ENCODE measurements around the gene SLC23A2.

- TF ChIP-seq EZH2 (IDR thresholded peaks at IDR 0.05) (no peak), POLR2AphosphoS5 (IDR thresholded peaks at IDR 0.05; ENCODE audit: borderline replicate concordance, low read depth, low read length) (no peak), FOXP2 (optimal IDR thresholded peaks at IDR 0.05; ENCODE audit: control extremely low read depth, extremely low read length, insufficient read depth) (no peak)
Measured at GRCh38 chr20:4829514-4830215, 171.6 kb downstream of the SLC23A2 start.

All from SK-N-MC (cell line).